HG02885 (cell line): ENCODE data around the gene LRRC9.
A peak's percentile ranks its signal among the peaks of the same experiment; 100 is the strongest.
"Not testable (repeated sequence)": the region's sequence is repeated elsewhere in the genome, so short reads cannot be mapped to it uniquely, and the experiment has no call there.

Experiments used
- ATAC-seq: cut with Tn5 transposase; IDR thresholded peaks from one replicate; pipeline ENCODE4 v1.9.1; 2021; ENCODE audit warnings: mild to moderate bottlenecking; ENCODE audit not compliant: unreplicated experiment, poor library complexity

LRRC9 gene

DNA sequence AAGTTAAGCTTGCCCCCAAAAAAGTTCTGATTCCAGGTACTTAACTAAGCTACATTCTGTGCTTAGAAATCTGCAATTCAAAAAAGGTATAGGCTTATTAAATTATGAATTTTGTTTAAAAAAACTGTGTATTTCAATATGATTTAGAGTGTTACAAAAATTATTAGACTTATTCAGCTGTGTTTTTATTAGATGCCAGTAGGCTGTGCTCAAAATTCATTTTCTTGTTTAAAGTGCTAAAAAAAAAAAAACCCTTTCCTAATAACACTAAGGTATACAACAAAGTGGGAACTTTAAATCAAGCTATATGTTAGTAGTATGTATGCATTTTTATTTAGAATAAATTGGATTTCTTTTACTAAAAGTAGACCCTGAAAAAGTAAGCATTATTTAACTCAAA, 25.0 kb downstream of the LRRC9 start:
- ATAC-seq = no peak

DNA sequence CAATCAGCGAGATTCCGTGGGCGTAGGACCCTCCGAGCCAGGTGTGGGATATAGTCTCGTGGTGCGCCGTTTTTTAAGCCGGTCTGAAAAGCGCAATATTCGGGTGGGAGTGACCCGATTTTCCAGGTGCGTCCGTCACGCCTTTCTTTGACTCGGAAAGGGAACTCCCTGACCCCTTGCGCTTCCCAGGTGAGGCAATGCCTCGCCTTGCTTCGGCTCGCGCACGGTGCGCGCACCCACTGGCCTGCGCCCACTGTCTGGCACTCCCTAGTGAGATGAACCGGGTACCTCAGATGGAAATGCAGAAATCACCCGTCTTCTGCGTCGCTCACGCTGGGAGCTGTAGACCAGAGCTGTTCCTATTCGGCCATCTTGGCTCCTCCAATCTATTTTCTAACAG, 32.2 kb downstream of the LRRC9 start:
- ATAC-seq = not testable (repeated sequence)

DNA sequence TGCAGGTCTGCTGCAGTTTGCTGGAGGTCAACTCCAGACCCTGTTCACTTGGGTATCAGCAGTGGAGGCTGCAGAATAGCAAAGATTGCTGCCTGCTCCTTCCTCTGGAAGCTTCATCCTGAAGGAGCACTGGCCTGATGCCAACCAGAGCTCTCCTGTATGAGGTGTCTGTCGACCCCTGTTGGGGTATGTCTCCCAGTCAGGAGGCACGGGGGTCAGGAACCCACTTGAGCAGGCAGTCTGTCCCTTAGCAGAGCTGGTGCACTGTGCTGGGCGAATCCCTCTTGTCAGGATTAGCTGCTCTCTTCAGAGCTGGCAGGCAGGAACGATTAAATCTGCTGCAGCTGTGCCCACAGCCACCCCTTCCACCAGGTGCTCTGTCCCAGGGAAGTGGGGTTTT, 37.9 kb downstream of the LRRC9 start:
- ATAC-seq = not testable (repeated sequence)

DNA sequence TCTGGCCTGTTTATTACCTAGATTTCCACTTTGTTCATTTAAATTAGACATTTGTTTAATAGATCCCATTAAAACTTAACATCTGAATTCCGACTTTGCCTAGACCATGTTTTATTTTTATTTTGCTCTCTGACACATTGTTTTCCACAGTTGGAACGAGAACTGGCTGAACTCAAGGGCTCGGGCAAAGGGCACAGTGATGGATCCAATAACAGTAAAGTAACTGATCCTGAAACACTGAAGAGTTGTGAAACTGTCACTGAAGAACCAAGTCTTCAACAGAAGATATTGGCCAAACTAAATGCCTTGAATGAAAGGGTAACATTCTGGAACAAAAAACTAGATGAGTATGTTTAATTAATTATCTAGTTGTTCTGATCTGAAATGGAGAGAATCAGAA, 39.7 kb downstream of the LRRC9 start:
- ATAC-seq = no peak

DNA sequence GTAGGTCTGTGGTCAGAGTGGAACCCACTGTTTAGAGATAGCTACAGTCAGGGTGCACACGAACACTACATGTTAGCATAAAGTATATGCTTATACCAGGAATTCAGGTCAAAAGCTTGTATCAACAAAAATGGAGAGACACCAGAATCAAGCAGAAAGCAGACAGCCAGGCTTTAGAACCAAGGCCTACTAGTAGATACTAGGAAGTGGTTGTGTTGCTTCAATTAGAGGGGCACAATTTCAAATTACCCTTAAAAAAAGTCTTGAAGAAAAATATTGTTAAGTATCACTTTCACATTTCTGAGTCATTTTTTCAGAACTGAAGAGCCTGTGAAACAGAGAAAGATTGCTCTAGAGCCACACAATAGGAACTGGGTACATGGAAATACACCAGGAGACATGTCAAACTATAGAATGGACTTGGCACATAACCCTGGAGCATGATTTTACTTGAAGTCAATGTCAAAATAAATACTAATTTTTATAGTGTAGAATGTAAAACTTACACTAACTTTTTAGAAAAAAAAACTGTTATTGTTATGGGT, 41.6 kb downstream of the LRRC9 start:
- ATAC-seq = peak; percentile 60

DNA sequence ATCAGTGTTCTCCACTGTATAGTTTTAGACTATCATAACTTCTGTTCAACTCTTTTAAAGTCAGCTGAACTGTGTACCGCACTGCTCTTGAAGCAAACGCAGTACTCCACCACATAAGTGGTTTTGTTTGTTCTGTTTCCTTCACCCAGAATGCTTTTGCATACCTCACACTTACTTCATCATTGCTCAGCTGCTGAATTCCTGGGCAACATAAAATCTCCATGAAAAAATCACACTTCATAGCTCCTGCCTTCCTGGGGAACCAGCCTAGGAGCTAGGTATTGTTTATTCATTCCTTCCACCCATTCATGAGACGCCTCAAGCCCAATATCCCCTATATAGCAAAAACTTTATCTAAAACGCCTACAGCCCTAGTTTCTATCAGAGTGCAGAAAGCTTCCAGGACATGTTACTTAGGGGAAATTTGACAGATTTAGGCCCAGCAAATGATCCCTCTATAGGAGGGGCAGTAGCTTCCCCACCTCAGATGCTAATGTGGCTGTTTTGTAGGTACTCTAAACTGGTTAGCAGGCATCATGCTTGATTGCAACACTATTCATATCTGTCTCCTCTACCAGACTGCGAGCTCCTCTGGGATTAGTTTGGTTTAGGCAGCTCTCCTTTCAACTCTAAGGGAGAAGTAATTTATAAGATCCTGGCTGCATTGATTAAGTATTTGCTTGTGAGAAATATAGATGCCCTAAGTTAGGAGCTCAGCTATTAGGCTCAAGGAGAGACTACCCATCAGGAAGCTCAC, 44.5 kb downstream of the LRRC9 start:
- ATAC-seq = peak; percentile 29

DNA sequence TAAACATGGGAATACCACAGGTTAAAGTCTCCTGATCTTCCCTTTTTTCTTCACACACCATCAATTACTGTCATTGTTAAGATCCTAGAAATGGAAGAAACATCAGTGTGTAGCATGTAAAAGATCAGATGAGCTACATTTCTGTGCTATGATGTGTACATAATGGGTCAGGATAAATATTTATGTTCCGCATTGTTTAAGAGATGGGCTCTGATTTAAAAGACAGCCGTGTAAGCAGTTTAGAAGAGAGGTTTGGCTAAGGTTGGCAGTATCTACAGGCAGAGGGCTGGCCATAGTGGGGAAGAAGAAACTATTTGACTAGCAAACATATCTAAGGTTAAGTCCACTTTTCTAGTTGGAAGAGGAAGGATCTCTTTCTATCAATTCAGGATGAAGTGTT, 49.4 kb downstream of the LRRC9 start:
- no peak for ATAC-seq

DNA sequence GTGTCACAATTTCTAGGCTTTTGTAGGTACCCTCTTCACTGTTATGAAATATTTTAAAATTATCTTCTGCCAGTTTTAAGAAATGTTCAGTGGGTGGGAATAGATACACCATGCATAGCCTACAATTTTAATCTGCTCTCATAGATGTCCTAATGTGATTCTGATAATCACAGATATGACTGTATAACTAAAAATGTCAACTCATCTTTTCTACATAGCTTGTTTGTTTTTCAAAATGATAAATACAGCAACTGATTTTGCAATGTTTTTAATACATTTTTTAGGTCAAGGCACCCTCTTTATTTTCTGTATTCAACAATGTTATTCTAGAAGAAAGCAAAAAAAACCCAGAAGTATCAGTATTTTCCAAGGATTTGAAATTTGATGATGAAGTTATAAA, 61.6 kb downstream of the LRRC9 start:
- ATAC-seq = no peak

DNA sequence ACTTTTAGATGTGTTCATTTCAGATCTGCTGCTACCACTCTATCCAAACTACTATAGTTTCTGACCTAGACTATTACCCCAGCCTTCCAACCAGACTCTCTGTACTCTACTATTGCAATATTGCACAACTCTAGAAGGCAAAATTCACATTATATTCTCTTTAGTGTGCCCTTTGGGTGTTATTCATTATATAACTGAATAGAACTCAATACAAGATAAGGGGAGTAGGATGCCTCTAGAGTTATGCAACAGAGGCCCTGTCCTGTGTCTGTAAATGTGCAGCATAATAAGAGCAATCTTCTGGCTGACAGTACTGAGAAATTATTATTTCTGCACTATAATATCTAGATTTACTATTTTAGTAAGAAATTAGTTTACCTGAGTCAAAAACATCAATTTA, 63.1 kb downstream of the LRRC9 start:
- no peak for ATAC-seq

DNA sequence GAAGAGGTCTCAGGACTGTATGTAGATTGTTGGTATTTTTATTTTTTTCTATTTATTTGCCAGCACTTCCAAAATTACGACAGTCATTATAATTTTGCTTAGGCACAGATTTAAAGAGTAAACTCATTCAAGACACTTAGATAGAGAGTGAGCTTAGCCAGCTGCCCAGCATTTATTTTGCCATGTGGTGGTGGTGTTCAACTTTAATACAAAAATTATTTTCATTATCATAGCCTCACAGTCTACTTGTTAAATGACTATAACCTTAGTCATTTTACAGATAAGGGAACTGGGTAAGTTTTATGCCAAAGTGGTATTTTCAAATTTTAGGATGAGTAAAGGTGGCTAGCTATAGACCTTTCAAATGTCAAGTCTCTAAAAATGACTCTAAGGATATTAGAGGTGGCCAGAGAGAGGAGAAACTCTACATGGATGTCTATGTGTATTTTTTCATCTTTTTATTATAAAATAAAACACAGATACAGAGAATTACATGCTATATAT, 66.7 kb downstream of the LRRC9 start:
- no peak for ATAC-seq

DNA sequence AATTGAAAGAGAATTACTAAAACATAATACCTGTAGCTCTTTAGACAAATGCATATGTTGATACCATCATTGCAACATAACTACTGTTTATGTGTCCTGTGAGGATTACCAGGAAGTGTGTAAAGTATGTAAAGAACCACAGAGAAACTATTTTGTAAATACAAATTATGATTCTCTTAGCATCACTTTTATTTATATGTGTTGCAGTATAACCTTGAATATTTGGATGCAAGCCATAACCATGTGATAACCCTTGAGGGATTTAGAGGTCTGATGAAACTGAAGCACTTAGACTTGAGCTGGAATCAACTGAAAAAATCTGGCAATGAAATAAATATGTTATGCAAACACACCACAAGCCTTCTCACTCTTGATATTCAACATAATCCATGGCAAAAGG, 77.5 kb downstream of the LRRC9 start:
- ATAC-seq = no peak

DNA sequence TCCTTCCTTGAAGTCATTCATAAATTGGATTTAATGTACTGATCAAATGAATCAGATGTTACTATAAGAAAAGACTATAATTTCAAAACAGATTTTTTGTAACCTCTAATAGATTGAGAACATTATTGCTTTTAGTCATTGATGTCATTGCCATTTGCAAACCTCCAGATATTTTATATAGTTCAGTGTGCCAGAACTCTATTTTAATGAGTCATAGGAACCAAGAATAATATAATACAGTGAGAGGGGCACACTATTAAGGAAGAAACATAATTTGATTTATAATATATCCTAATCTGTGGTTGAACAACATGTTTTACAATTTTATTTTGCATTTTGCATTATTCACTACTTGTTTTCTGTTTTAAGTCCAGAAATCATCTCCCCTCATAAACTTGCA, 78.0 kb downstream of the LRRC9 start:
- no peak for ATAC-seq

DNA sequence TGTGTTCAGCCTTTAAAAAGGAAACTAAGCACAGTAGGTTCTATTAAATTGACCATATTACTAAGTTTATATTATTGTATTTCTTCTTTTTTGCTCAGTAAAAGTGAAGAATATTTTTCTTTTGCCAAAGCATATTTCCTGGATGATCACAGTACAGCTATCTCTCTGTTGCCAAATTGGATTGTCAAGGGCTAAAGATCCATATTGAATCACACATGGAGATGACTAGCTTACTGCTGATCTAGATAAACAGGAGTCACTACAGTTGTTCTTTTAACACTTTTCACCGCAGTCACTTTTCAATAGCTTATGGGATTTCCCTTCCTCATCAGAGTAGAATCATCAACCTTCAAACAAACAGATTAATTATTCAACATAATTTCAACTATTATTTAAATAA, 78.6 kb downstream of the LRRC9 start:
- no peak for ATAC-seq

DNA sequence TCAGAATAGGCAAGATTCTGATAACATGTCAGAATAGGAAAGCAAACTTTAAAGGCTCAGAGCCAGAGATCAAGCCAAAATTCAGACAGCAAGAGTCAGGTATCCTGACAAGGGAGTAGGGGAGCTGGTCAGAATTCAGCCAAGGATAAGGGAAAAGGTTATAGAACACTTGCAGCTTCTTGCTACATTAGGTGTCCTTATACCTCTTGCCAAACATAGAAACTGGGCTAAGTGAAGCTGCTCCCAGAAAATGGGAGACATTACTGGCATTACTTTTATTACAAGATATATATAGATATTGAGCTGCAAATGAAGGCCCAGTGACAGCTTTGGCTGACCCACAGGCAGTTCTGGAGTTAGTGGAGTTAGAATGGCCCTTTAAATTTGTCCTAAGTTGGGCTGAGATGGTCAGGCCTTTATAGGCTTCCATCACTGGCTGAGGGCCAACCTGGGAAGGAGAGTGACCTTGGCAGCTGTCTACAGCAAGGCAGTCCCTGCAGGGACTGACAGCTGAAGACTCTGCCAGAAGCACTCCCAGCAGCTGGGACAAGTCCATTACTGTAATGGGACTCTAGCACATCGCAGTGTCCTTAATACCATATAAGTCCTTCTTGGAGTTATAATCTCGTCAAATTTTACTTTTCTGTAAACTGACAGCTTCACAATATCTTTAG, 83.0 kb downstream of the LRRC9 start:
- no peak for ATAC-seq

DNA sequence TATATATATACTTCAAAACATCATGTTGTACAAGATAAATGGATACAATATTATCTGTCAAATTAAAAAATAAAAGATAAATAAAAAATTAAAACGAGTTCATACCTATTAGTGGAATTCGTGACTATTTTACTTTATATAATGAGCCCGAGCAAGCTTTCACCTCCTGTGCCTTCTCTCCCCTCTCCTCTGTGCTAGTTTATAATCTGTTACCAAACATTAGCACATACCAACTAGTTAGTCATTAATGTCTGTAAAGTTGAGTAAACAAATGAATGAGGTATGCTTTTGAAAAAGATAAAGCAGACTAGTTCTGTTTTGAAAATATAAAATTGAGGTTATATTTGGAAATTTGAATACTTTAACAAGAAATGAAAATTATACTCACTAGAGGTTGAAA, 84.0 kb downstream of the LRRC9 start:
- no peak for ATAC-seq

DNA sequence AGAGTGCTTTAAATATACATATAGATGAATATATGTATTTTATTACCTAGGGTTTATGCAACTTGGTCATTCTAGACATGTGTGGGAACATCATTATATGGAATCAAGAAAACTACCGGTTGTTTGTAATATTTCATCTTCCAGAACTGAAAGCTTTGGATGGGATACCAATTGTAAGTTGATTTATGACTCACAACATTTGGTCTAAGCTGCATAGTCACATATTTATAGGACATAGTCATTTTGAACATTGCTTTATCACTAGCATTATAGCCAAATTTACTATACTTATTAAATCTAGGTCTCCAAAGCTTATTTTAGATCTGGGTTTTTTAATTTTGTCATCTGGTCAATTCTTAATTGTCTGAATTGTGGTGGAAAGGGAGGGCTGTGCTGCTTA, 88.1 kb downstream of the LRRC9 start:
- ATAC-seq = no peak

DNA sequence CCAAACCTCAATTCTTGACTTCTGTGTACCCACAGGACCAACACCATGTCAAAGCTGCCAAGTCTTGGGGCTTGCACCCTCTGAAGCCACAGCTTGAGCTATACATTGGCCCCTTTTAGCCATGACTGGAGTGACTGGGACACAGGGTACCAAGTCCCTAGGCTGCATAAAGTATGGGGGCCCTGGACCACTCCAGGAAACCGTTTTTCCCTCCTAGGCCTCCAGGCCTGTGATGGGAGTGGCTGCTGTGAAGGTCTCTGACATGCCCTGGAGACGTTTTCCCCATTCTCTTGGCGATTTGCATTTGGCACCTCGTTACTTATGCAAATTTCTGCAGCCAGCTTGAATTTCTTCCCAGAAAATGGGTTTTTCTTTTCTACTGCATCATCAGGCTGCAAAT, 90.3 kb downstream of the LRRC9 start:
- ATAC-seq = not testable (repeated sequence)

DNA sequence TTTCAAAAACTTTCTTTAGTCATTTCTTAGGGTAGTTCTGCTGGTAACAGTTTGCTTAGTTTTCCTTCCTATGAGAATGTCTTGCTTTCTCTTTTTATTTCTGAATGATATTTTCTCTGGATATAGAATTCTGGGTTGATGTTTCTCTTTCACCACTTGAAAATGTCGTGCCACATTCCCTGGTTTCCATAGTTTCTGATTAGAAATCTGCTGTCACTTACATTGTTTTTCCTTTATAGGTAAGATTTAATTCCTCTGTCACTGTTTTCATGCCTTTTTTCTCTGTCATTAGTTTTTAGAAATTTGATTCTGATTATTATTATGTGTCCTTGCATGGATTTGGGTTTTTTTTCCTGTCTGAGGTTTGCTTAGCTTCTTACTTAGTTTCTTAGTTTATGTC, 94.5 kb downstream of the LRRC9 start:
- no peak for ATAC-seq

DNA sequence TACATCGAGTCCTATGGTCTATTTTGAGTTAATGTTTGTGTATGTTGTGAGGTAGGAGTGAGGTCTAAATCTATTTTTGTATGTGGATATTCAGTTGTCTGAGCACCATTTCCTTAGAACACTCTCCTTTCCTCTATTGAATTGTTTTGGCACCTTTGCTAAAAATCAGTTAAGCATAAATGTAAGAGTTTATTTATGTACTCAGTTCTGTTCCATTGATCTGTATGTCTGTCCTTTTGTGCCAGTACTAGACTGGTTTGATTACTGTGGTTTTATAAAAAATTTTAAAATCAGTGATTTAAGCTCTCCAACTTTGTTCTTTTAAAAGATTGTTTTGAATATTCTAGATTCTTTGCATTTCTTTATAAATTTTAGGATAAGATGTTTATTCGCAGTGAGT, 101.7 kb downstream of the LRRC9 start:
- no peak for ATAC-seq

DNA sequence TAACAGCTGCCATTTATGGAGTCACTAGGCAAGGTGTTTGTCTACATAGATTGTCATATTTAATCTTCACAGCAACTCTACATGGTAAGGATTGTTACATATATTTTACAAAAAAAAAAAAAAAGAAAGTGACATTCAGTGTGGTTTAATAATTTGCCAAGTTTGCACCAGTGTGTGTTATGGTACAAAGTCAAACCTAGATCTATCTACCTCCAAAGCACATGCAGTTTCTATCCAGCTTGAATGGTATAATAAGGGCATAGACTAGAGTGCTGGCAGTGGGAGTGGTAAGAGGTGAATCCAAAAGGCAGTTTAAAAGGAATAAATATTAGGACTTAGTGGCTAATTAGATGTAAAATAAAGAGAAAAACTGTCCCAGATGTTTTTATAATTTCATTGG, 105.6 kb downstream of the LRRC9 start:
- no peak for ATAC-seq

DNA sequence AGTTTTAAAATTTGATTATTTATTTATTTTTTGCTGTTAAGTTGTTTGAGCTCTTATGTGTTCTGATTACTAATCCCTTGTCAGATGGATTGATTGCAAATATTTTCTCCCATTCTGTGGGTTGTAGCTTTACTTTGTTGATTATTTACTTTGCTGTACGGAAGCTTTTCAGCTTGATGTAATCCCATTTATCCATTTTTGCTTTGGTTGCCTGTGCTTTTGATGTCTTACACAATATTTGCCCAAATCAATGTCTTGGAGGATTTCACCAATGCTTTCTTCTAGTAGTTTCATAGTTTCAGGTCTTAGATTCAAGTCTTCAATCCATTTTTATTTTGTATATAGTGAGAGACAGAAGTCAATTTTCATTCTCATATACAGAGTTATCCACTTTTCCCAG, 115.2 kb downstream of the LRRC9 start:
- ATAC-seq = no peak

DNA sequence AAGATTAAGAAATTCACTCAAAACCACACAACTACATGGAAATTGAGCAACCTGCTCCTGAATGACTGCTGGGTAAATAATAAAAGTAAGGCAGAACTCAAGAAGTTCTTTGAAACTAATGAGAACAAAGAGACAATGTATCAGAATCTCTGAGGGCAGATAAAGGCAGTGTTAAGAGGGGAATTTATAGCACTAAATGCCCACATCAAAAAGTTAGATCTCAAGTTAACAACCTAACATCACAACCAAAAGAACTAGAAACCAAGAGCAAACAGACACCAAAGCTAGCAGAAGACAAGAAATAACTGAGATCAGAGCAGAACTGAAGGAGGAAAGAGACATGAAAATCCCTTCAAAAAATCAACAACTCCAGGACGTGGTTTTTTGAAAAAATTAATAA, 128.0 kb downstream of the LRRC9 start:
- ATAC-seq = not testable (repeated sequence)
